CD4-positive, alpha-beta T cell (primary cell): ENCODE data around the gene SMOC1. TPM values are rescaled to one million over a fixed set of nuclear protein-coding genes. Genes with fewer than 3 reads are reported as not detected.

Source experiments
- ATAC-seq: fragments of 200-7000 bp; cut with Tn5 transposase; one replicate; pipeline ENCODE4 v1.10.0; 2022; ENCODE audit warnings: mild to moderate bottlenecking; ENCODE audit not compliant: poor library complexity
- CTCF ChIA-PET: fragments of 350-600 bp; sonication (Branson Sonifier 250); formaldehyde crosslinking; loops from one replicate; lab custom pipeline; 2021; ENCODE audit warnings: antibody characterized with exemption, inconsistent platforms; lab: Charles Lee
- POLR2A ChIA-PET: fragments of 350-600 bp; sonication (Branson Sonifier 250); formaldehyde crosslinking; loops from one replicate; lab custom pipeline; 2021; ENCODE audit warnings: antibody characterized with exemption, inconsistent platforms; lab: Charles Lee
- DNase-seq, 14 experiments: peaks; one replicate each; pipeline ENCODE4 v3.0.0-alpha.2; 2013 to 2020; ENCODE audit warnings: mixed read lengths in 2 of 14
- H3K27ac ChIP-seq, 2 donors: one replicate each; pipeline versions ENCODE4 v1.5.1 to v1.7.0; 2013; ENCODE audit warnings: low read length in 2 of 2, low read depth in 1 of 2, mild to moderate bottlenecking in 1 of 2
- H3K27me3 ChIP-seq, 2 experiments: 1 replicate in 1 of 2; 2 replicates in 1 of 2; pipeline versions ENCODE4 v1.6.1 to v1.7.0; 2013; ENCODE audit warnings: low read length in 2 of 2, control low read depth in 1 of 2, mild to moderate bottlenecking in 1 of 2, moderate library complexity in 1 of 2; ENCODE audit not compliant: insufficient read depth in 2 of 2, control insufficient read depth in 1 of 2
- H3K36me3 ChIP-seq: one replicate; pipeline ENCODE4 v1.6.1; 2013; ENCODE audit warnings: low read length, control low read depth; ENCODE audit not compliant: insufficient read depth
- H3K4me1 ChIP-seq: one replicate; pipeline ENCODE4 v1.6.1; 2013; ENCODE audit warnings: low read length, control low read depth; ENCODE audit not compliant: insufficient read depth
- H3K4me3 ChIP-seq: one replicate; pipeline ENCODE4 v1.5.1; 2013; ENCODE audit warnings: mild to moderate bottlenecking, low read length, moderate library complexity
- H3K9me3 ChIP-seq, 2 experiments: 1 replicate in 1 of 2; 2 replicates in 1 of 2; pipeline versions ENCODE4 v1.6.1 to v1.7.0; 2013; ENCODE audit warnings: low read length in 2 of 2, mild to moderate bottlenecking in 2 of 2, control low read depth in 1 of 2, moderate library complexity in 1 of 2; ENCODE audit not compliant: control insufficient read depth in 1 of 2, insufficient read depth in 1 of 2
- H3K27ac Mint-ChIP-seq: one replicate; pipeline ENCODE4 v1.8.0; 2020; ENCODE audit warnings: mixed read lengths
- H3K27me3 Mint-ChIP-seq: one replicate; pipeline ENCODE4 v1.8.0; 2021; ENCODE audit warnings: mixed read lengths
- H3K36me3 Mint-ChIP-seq: one replicate; pipeline ENCODE4 v1.8.0; 2021; ENCODE audit warnings: low read depth, mixed read lengths
- H3K4me1 Mint-ChIP-seq: one replicate; pipeline ENCODE4 v1.8.0; 2021; ENCODE audit warnings: low read depth, mixed read lengths
- H3K4me3 Mint-ChIP-seq: one replicate; pipeline ENCODE4 v1.8.0; 2020; ENCODE audit warnings: mild to moderate bottlenecking, mixed read lengths
- H3K9me3 Mint-ChIP-seq: one replicate; pipeline ENCODE4 v1.8.0; 2020; ENCODE audit warnings: mixed read lengths
- CTCF ChIP-seq: fragments of 200-600 bp; IDR thresholded peaks from one replicate; pipeline ENCODE4 v1.8.0; 2022; ENCODE audit warnings: antibody characterized with exemption, mild to moderate bottlenecking
- intact Hi-C, 2 experiments: fragments of 100-400 bp; cut with DNase I in 1 of 2; cut with micrococcal nuclease in 1 of 2; formaldehyde crosslinking; loops; one replicate each; pipeline versions ENCODE4 v1.15.1 to v1.9.0; 2023 to 2025; cut with DNase I, micrococcal nuclease
- total RNA-seq, 174 experiments: library from RNA in 2 of 174; stranded (reverse) in 2 of 174; gene quantifications; one replicate each; pipeline ENCODE4 v1.2.3 and lab custom pipeline; 2021 to 2026

Gene SMOC1
- total RNA-seq, 2 experiments from 2014 or later = not detected

- Histone ChIP-seq H3K27me3 (peaks cover 6 to 21% of the 10 kb centered on the region in 2 experiments), H3K36me3 (no peaks in the 10 kb centered on the region), H3K27ac (no peak overlapping the region), H3K4me1 (no peaks in the 10 kb centered on the region), H3K4me3 (no peak overlapping the region), H3K9me3 (peaks cover 6 to 9% of the 10 kb centered on the region in 2 experiments)
- ChIA-PET POLR2A (no interaction called here), CTCF (no interaction called here)
- no peak for ATAC-seq
- intact Hi-C loops = no loop called here
- Mint-ChIP-seq H3K36me3 (no peaks in the 10 kb centered on the region), H3K4me1 (no peaks in the 10 kb centered on the region), H3K9me3 (no peaks in the 10 kb centered on the region), H3K4me3 (no peak overlapping the region), H3K27me3 (peaks cover 64% of the 10 kb centered on the region), H3K27ac (no peak overlapping the region)
- no peak for TF ChIP-seq CTCF
- DNase-seq = no peak
Measured at GRCh38 chr14:69873877-69874780, 5.1 kb upstream of the SMOC1 start.

- no peak for ATAC-seq
- POLR2A ChIA-PET = no interaction called here
- Histone ChIP-seq H3K27me3 (peaks cover 13 to 35% of the 10 kb centered on the region in 2 experiments), H3K36me3 (no peaks in the 10 kb centered on the region), H3K4me3 (no peak overlapping the region), H3K4me1 (no peaks in the 10 kb centered on the region), H3K27ac (no peak overlapping the region), H3K9me3 (peaks cover 0 to 9% of the 10 kb centered on the region in 2 experiments)
- Mint-ChIP-seq H3K36me3 (no peaks in the 10 kb centered on the region), H3K4me3 (no peak overlapping the region), H3K9me3 (no peaks in the 10 kb centered on the region), H3K27me3 (peaks cover 69% of the 10 kb centered on the region), H3K27ac (no peak overlapping the region), H3K4me1 (peaks cover 7% of the 10 kb centered on the region)
- intact Hi-C loops = no loop called here
- TF ChIP-seq CTCF = no peak
- no peak for DNase-seq
- CTCF ChIA-PET = no interaction called here
Measured at GRCh38 chr14:69876221-69876847, 2.9 kb upstream of the SMOC1 start.

GRCh38 chr14:69876848-69877306 is 2.3 kb upstream of the SMOC1 start:
- Mint-ChIP-seq H3K4me3 (no peak overlapping the region), H3K27me3 (peaks cover 74% of the 10 kb centered on the region), H3K9me3 (no peaks in the 10 kb centered on the region), H3K4me1 (peaks cover 7% of the 10 kb centered on the region), H3K27ac (no peak overlapping the region), H3K36me3 (no peaks in the 10 kb centered on the region)
- H3K27me3 ChIP-seq = peaks cover 13 to 38% of the 10 kb centered on the region in 2 experiments
- no peak for DNase-seq
- H3K27ac ChIP-seq = no peak overlapping the region
- intact Hi-C loops = no loop called here
- ChIA-PET CTCF (no interaction called here), POLR2A (no interaction called here)
- no peak for ATAC-seq
- no peak overlapping the region for H3K4me3 ChIP-seq
- no peaks in the 10 kb centered on the region for H3K36me3 ChIP-seq
- H3K4me1 ChIP-seq = no peaks in the 10 kb centered on the region
- peaks cover 0 to 9% of the 10 kb centered on the region in 2 experiments for H3K9me3 ChIP-seq
- no peak for TF ChIP-seq CTCF
